Dermis microvascular lymphatic vessel endothelial cell (primary cell): ENCODE data around the gene CTSK. TPM values are rescaled to one million over a fixed set of nuclear protein-coding genes. Genes with fewer than 3 reads are reported as not detected.

Experiments used
- DNase-seq, 2 donors: peaks; one replicate each; pipeline versions ENCODE4 v3.0.0 to v3.0.0-alpha.2; 2010; ENCODE audit warnings: low read depth in 2 of 2
- total RNA-seq: library from RNA; depleted of rRNA; stranded (reverse); fragments of >200 nt; gene quantifications from 2 replicates; pipeline ENCODE4 v1.2.1, GENCODE V29; 2014

CTSK gene
- total RNA-seq, 1 donor from 2014 or later = 0.51 TPM

DNA sequence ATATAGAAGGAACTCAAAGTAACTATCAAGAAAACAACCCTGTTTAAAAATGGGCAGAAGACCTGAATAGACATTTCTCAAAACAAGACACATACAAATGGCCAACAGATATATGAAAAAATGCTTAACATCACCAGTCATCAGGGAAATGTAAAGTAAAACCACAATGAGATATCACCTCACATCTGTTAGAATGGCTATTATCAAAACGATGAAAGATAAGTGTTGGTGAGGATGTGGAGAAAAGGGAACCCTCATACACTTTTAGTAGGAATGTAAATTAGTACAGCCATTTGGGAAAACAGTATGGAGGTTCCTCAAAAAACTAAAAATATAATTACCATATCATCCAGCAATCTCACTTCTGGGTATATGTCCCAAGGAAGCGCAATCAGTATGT lies 45.5 kb downstream of the CTSK start:
- no peak for DNase-seq

DNA sequence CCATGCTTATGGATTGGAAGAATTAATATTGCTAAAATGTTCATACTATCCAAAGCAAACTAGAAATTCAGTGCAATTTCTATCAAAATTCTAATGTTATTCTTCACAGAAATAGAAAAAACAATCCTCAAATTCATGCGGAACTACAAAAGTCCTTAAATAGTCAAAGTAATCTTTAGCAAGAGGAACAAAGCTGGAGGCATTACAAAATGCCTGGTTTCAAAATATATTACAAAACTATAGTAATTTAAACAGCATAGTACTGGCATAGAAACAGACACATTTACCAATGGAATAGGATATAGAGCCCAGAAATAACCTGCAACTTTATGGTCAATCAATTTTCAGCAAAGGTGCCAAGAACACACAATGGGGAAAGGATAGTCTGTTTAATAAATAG lies 46.3 kb downstream of the CTSK start:
- DNase-seq = no peak

DNA sequence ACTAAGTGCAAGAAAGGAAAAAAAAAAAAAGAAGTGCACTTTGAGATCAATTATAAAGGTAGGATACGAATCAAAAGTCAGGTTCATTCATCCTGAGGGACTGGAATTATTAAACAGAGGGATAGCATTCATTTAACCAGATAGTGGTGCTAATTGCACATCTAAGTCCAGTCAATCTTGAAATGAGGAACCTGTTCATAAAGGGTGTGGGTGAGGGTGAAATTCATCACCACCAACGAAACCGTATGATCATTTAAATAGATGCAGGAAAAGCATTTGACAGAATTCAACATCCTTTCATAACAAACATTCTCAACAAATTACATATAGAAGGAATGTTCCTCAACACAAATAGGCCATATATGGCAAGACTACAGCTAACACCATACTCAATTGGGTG lies 48.0 kb downstream of the CTSK start:
- no peak for DNase-seq

DNA sequence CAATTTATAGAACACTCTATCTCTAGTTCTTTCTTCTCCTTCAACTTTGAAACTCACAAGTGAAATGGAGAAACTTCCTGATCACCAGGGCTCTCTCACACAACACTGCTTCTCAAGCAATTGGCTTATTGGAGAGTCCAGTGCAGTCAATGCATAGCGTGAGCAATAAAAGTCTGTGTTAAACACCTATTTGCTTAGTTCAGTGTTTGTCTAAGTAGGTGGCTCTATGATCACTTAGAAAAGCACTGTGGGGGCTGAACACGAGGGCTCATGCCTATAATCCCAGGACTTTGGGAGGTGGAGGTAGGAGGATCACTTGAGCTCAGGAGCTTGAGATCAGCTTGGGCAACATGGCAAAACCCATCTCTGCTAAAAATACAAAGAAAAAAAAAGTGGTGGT lies 54.6 kb downstream of the CTSK start:
- DNase-seq = no peak

DNA sequence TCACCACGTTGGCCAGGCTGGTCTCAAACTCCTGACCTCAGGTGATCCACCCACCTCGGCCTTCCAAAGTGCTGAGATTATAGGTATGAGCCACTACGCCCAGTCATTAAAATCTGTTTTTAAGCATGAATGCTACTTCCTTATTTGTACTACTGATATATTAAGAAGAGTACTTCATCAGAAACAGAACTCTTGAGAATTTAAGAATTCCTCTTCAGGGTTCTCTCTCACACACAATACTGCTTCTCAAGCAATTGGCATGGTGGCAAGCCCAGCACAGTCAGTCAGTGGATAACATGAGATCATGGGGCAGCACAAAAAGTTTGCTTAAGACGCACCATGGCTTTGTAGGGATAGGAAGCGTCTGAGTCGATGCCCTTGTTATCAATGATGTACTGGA lies 56.6 kb downstream of the CTSK start:
- no peak for DNase-seq

DNA sequence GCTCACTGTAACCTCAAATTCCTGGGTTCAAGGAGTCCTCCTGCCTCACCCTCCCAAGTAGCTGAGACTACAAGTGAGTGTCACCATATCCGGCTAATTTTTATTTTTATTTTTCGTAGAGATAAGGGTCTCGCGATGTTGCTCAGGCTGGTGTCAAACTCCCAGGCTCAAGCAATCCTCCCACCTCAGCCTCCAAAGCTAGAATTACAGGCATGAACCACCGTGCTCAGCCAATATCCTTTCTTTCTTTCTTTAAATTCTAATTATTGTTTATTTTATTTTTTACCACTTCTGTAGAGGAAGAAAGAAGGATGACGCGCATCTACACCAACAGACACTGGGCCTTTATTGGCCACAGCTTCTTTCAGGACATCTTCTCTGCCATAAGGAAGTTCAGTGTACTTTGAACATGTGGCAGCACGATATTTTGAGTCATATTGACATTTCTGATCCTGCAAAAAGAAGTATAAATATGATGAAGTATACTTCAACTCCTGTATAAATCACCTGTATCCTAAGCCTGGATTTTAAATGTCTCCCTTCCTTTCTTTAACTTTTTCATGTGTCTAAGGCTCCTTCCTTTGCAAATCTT lies 58.2 kb downstream of the CTSK start:
- DNase-seq = no peak

DNA sequence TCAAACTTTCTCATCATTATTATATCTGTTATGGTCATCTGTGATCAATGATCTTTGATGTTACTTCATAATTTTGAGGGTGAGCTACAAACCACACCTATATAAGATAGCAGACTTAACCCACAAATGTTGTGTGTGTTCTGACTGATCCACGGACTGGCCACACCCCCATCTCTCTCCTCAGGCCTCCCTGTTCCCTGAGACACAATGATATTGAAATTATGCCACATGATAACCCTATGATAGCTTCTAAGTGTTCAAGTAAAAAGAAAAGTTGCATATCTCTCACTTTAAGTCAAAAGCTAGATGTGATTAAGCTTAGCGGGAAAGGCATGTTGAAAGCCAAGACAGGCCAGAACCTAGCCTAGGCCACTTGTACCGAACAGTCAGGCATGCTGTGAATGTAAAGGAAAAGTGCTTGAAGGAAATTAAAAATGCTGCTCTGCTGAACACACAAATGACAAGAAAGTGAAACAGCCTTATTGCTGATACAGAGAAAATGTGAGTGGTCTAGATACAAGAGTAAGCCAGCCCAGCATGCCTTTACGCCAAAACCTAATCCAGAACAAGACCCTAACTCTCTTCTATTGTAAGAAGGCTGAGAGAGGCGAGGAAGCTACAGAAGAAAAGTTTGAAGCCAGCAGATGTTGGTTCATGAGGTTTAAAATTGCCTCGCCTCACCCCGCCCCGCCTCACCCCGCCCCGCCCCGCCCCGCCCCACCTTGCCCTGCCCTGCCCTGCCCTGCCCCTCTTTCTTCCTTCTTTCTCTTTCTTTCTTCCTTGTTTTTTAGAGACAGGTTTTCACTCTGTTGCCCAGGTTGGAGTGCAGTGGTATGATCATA lies 59.0 kb downstream of the CTSK start:
- no peak for DNase-seq

Other genes with a start within 250 kb of the CTSK start
- gene MCL1, start 228.7 kb downstream of the CTSK start, total RNA-seq = 149 and 187 TPM in 2 replicates
- gene ENSA, start 178.6 kb downstream of the CTSK start, total RNA-seq = 78.8 and 95.8 TPM in 2 replicates
- 10.7 and 10.9 TPM in 2 replicates for gene GOLPH3L, start 111.1 kb downstream of the CTSK start, total RNA-seq
- gene HORMAD1, start 87.4 kb downstream of the CTSK start, total RNA-seq = not detected in 2 replicates
- gene CTSS, start 42.5 kb downstream of the CTSK start, total RNA-seq = 27.9 and 51.7 TPM in 2 replicates
- 16.0 and 19.6 TPM in 2 replicates for gene ARNT, start 68.3 kb upstream of the CTSK start, total RNA-seq
- gene CTXND2, start 78.9 kb upstream of the CTSK start, total RNA-seq = not detected in 2 replicates
- gene SETDB1, start 118.1 kb upstream of the CTSK start, total RNA-seq = 25.9 and 32.9 TPM in 2 replicates
- gene CERS2, start 166.6 kb upstream of the CTSK start, total RNA-seq = 64.7 and 92.7 TPM in 2 replicates
- not detected in 2 replicates for gene ANXA9, start 174.0 kb upstream of the CTSK start, total RNA-seq
- 9.0 and 9.5 TPM in 2 replicates for gene MINDY1, start 198.6 kb upstream of the CTSK start, total RNA-seq
- gene PRUNE1, start 200.2 kb upstream of the CTSK start, total RNA-seq = 4.0 and 8.0 TPM in 2 replicates
- gene BNIPL, start 228.3 kb upstream of the CTSK start, total RNA-seq = under 0.01 and 0.13 TPM in 2 replicates
- gene C1orf56, start 239.5 kb upstream of the CTSK start, total RNA-seq = 1.0 and 1.1 TPM in 2 replicates